GM19452 (cell line): ENCODE data around the gene TMEM97.

Experiments
- ATAC-seq: cut with Tn5 transposase; IDR thresholded peaks from one replicate; pipeline ENCODE4 v1.9.1; 2021; ENCODE audit not compliant: unreplicated experiment

TMEM97 gene

GRCh38 chr17:28363776-28364650 lies 45.0 kb downstream of the TMEM97 start:
- ATAC-seq: no peak

DNA sequence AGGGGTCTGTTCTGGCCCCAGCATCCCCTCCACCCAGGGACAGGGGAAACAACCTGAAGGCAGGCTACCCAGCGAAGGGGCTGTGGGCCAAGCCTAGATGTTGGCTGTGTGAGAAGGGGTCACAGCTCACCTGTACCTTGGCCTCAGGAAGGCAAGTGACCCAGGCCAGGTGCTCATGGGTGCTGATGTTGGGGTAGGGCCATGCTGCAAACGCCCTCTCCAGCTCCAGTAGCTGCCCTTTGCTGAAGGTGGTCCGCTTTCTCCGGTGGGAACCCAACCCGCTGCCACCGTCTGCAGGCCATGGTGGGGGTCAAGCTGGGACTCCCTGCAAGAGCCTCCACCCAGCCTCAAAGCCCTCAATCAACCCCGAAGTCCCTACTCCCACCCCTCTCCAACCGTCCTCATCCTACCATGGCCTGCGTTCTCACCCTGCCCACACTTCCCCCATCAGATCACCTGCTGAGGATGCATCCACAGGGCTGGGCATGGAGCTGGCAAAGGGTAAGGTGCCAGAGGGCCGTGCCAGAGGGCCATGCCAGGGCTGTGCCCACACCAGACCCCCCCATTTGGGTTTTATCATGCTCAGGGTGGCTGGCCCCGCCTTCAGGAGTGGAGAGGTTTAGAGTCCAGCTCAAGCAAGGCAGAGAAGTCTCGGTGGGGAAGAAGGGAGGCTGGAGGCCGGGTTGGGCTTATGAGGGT lies 45.8 kb downstream of the TMEM97 start, which contains the start of gene SEBOX:
Gene SEBOX (minus strand): TSS at position 535 of the 699 bp plus-strand sequence. CDS start 48 bp downstream, at position 487.
- no peak for ATAC-seq

GRCh38 chr17:28365487-28365886 lies 46.5 kb downstream of the TMEM97 start:
- no peak for ATAC-seq

DNA sequence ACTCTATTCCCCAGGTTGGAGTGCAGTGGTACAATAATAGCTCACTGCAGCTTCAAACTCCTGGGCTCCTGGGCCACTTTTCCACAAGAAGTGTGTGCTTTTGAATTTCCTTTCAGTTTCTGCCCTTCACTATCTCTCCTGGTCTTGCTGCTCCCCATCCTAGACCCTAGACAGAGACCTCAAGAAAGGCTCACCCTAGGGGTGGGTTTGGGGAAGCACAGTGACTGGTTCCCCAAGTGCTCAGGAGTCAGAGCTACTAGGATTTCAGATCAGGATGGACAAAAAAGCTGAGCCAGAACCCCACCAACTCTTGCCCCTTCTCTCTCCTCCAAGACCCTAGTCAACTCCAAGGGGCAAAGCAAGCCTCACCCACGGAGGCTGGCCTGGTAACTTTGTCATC lies 47.6 kb downstream of the TMEM97 start:
- ATAC-seq: no peak

GRCh38 chr17:28367641-28368305 lies 48.8 kb downstream of the TMEM97 start:
- ATAC-seq: no peak

- ATAC-seq: no peak
These were observed 49.4 kb downstream of the TMEM97 start for GRCh38 chr17:28368306-28368831.

DNA sequence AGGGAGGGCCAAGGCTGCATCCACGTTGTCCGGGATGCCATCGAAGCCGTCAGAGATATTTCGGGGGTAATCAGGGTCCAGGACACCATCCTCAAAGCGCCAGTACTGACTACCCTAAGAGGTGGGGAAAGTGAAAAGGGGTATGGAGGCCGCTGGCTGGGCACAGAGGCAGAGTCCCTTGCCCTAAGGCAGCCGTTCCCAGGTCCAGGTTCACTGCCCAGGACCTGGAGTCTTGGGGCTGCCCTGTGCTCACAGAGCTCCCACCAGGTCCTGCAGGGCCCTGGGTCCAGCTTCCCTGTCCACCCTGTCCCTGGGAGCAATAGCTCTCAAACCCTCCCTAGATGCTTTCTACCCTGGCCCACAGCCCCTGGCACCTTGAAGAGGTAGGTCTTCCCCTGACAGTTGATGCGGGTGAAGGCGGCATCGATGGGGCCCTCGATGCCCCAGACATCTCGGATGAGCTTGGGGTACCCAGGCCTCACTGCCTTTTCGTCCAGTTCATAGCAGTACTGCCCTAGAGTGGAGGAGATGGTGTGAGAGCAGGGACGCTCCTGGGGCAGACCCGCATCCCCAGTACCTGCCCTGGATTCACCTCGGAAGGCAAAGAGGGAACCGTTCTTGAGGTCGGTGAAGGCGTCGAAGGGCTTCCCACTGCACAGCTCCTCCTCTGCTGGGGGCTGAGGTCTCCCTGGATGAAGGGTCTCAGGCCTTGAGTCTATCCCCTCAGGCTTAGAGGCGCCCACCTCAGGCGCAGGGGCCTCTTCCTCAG lies 50.1 kb downstream of the TMEM97 start:
- no peak for ATAC-seq

- ATAC-seq: no peak
These were observed 50.7 kb downstream of the TMEM97 start for GRCh38 chr17:28369684-28370034.

DNA sequence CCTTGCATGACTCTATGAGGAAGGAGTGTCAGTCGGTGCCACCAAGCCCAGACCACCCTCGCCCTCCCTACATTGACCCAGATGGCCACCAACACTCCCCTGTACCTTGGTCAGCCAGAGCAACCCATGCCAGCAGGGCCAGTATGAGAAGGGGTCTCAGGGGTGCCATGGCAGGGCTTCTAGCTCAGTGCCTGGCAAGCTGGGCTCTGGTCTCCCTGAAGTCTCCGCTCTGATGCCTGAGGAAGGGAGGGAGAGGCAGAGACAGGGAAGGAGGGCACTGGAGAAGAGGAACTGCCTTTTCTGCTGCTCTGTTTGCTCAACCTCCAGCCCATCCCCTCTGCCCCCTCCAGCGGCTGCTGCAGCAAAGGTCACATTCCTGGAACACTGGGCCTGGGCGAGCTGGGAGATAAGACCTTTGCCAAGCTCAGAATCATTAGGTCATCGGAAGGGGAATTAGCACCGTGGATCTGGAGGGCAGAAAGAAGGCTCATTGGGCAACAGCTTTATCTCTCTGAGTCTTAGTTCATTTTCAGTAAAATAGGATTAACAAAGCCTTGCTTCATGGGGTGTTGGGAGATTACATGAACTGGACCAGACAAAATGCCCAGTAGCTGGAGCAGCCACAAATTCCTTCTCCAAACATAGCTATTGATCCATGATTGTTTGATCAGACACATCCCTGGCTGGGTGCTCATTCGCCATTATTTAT lies 51.2 kb downstream of the TMEM97 start, which contains the start of gene VTN:
Gene VTN (minus strand): TSS at position 273 of the 709 bp plus-strand sequence. CDS start 104 bp downstream, at position 169.
- ATAC-seq: no peak

DNA sequence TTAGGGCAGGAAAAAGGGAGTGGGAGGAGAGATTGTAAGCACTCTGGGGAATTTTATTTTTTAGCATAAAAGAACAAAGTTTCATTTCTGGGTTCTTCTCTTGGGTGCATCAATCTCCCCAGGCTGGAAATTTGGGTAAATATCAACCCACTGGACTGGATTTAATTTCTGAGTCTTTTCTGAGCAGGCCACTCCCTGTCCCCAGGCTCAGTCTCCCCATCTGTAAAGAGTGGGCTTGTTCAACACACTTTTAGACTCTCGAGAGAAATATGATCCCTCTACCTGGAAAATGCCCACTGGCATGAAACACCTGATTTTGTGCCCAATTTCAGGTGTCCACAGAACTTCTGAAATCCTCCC lies 51.7 kb downstream of the TMEM97 start:
- no peak for ATAC-seq

GRCh38 chr17:28371245-28372202 lies 52.5 kb downstream of the TMEM97 start, which contains the start of gene SARM1:
Gene SARM1 (plus strand): TSS chr17:28371694. CDS start chr17:28372033, 339 bp downstream.
- no peak for ATAC-seq

- ATAC-seq: no peak
These were observed 53.4 kb downstream of the TMEM97 start for GRCh38 chr17:28372203-28372944.

GRCh38 chr17:28372945-28373274 lies 53.9 kb downstream of the TMEM97 start:
- no peak for ATAC-seq
